IMR-90 (cell line): ENCODE measurements around the gene INTS2.

ENCODE experiments used
- BHLHE40 ChIP-seq: fragments of 150-350 bp; IDR thresholded peaks from 2 replicates; pipeline ENCODE4 v1.6.1; 2016; ENCODE audit warnings: mild to moderate bottlenecking, low read depth, low read length
- CEBPB ChIP-seq: IDR thresholded peaks from 2 replicates; pipeline ENCODE4 v1.6.1; 2012; ENCODE audit warnings: low read depth, low read length, improper control_type of control experiment
- CHD1 ChIP-seq: IDR thresholded peaks from 2 replicates; pipeline ENCODE4 v1.6.1; 2012; ENCODE audit warnings: low read depth, low read length, improper control_type of control experiment
- CTCF ChIP-seq: conservative IDR thresholded peaks from 2 replicates; pipeline ENCODE4 v1.5.1; 2012; ENCODE audit warnings: mild to moderate bottlenecking, low read depth, low read length, improper control_type of control experiment
- FOS ChIP-seq: fragments of 150-350 bp; IDR thresholded peaks from 2 replicates; pipeline ENCODE4 v1.6.1; 2016; ENCODE audit warnings: low read depth, low read length
- MAFK ChIP-seq: IDR thresholded peaks from 2 replicates; pipeline ENCODE4 v1.6.1; 2012; ENCODE audit warnings: low read depth, low read length, improper control_type of control experiment
- MAZ ChIP-seq: IDR thresholded peaks from 2 replicates; pipeline ENCODE4 v1.6.1; 2012; ENCODE audit warnings: low read depth, mild to moderate bottlenecking, low read length, improper control_type of control experiment, moderate library complexity, borderline replicate concordance
- MXI1 ChIP-seq: IDR thresholded peaks from 2 replicates; pipeline ENCODE4 v1.6.1; 2012; ENCODE audit warnings: low read depth, mild to moderate bottlenecking, low read length, moderate library complexity, borderline replicate concordance
- POLR2A ChIP-seq: IDR thresholded peaks from 2 replicates; pipeline ENCODE4 v1.6.1; 2012; ENCODE audit warnings: mild to moderate bottlenecking, low read depth, low read length
- RAD21 ChIP-seq: IDR thresholded peaks from 2 replicates; pipeline ENCODE4 v1.6.1; 2012; ENCODE audit warnings: low read length, improper control_type of control experiment
- RCOR1 ChIP-seq: IDR thresholded peaks from 2 replicates; pipeline ENCODE4 v1.6.1; 2012; ENCODE audit warnings: mild to moderate bottlenecking, low read length, improper control_type of control experiment; ENCODE audit not compliant: insufficient replicate concordance
- SMC3 ChIP-seq: fragments of 150-350 bp; IDR thresholded peaks from 2 replicates; pipeline ENCODE4 v1.6.1; 2016; ENCODE audit warnings: low read depth, mild to moderate bottlenecking, antibody characterized with exemption, low read length, moderate library complexity
- TF ChIP-seq, protein P1 (sequence below): fragments of 150-350 bp; IDR thresholded peaks from 2 replicates; pipeline ENCODE4 v1.6.1; 2016; ENCODE audit warnings: low read depth, mild to moderate bottlenecking, low read length, moderate library complexity, borderline replicate concordance
- TF ChIP-seq, protein P2 (sequence below): fragments of 150-350 bp; IDR thresholded peaks from 2 replicates; pipeline ENCODE4 v1.6.1; 2017; ENCODE audit warnings: mild to moderate bottlenecking, antibody characterized with exemption, low read length, low read depth

DNA sequence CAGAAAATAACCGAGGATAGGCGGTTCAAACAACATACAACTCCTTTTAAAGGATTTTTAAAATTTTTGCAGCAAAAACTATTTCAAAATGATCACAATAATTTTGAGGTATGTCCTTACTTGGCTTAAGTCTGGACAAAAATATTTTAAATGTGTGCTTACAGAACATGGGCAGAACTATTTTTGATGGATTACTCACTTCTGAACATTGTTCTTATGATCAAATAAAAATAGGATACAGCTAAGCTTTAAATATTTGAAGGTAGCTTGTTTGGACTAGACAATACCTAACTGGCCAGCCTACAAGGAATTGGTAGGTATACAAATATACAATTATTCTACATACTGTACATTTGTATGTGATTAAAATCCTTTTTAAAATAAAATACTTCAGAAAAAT is 14.3 kb upstream of the INTS2 start:
- TF ChIP-seq SMC3 = no peak
- TF ChIP-seq, protein P1, sequence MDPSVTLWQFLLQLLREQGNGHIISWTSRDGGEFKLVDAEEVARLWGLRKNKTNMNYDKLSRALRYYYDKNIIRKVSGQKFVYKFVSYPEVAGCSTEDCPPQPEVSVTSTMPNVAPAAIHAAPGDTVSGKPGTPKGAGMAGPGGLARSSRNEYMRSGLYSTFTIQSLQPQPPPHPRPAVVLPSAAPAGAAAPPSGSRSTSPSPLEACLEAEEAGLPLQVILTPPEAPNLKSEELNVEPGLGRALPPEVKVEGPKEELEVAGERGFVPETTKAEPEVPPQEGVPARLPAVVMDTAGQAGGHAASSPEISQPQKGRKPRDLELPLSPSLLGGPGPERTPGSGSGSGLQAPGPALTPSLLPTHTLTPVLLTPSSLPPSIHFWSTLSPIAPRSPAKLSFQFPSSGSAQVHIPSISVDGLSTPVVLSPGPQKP = no peak
- no peak for TF ChIP-seq CTCF
- TF ChIP-seq, protein P2, sequence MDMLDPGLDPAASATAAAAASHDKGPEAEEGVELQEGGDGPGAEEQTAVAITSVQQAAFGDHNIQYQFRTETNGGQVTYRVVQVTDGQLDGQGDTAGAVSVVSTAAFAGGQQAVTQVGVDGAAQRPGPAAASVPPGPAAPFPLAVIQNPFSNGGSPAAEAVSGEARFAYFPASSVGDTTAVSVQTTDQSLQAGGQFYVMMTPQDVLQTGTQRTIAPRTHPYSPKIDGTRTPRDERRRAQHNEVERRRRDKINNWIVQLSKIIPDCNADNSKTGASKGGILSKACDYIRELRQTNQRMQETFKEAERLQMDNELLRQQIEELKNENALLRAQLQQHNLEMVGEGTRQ = no peak
- no peak for TF ChIP-seq BHLHE40
- no peak for TF ChIP-seq MXI1
- no peak for TF ChIP-seq POLR2A
- no peak for TF ChIP-seq CEBPB
- no peak for TF ChIP-seq MAFK
- no peak for TF ChIP-seq CHD1
- no peak for TF ChIP-seq RAD21
- no peak for TF ChIP-seq RCOR1
- TF ChIP-seq FOS = no peak
- TF ChIP-seq MAZ = no peak
